ENCODE results near the gene GTSE1.

DNA sequence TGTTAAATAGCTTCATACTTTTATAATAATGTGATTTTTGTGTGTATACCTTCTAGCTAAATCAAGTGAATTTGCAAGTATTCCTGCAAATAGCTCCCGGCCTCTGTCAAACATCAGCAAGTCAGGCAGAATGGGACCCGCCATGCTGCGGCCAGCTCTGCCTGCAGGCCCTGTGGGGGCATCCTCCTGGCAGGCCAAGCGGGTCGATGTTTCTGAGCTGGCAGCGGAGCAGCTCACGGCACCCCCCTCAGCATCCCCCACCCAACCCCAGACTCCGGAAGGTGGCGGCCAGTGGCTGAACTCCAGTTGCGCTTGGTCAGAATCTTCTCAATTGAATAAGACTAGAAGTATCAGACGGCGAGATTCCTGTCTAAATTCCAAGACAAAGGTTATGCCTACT lies 19.3 kb downstream of the GTSE1 start:
- TF ChIP-seq, protein P1, sequence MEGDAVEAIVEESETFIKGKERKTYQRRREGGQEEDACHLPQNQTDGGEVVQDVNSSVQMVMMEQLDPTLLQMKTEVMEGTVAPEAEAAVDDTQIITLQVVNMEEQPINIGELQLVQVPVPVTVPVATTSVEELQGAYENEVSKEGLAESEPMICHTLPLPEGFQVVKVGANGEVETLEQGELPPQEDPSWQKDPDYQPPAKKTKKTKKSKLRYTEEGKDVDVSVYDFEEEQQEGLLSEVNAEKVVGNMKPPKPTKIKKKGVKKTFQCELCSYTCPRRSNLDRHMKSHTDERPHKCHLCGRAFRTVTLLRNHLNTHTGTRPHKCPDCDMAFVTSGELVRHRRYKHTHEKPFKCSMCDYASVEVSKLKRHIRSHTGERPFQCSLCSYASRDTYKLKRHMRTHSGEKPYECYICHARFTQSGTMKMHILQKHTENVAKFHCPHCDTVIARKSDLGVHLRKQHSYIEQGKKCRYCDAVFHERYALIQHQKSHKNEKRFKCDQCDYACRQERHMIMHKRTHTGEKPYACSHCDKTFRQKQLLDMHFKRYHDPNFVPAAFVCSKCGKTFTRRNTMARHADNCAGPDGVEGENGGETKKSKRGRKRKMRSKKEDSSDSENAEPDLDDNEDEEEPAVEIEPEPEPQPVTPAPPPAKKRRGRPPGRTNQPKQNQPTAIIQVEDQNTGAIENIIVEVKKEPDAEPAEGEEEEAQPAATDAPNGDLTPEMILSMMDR (IDR thresholded peaks at IDR 0.05): no peak
- TF ChIP-seq POLR2AphosphoS5 (IDR thresholded peaks at IDR 0.05) (no peak), POLR2A (IDR thresholded peaks at IDR 0.05) (no peak)
